IPS-18c (cell line): ENCODE results near the gene AKT3.
"Not testable (repeated sequence)": the region's sequence is repeated elsewhere in the genome, so short reads cannot be mapped to it uniquely, and the experiment has no call there.

ENCODE experiments used
- H3K4me3 ChIP-seq: 2 replicates; pipeline ENCODE4 v1.7.0; 2013; ENCODE audit warnings: low read depth, mild to moderate bottlenecking, low read length, moderate library complexity; ENCODE audit not compliant: insufficient read depth
- H3K9me3 ChIP-seq: one replicate; pipeline ENCODE4 v1.6.1; 2013; ENCODE audit warnings: mild to moderate bottlenecking, low read length, moderate library complexity; ENCODE audit not compliant: control insufficient read depth, insufficient read depth

AKT3 gene

GRCh38 chr1:243701872-243702271 lies 148.2 kb downstream of the AKT3 start:
- Histone ChIP-seq H3K9me3 (no peaks in the 10 kb centered on the region), H3K4me3 (no peak overlapping the region)

- Histone ChIP-seq H3K9me3 (no peaks in the 10 kb centered on the region), H3K4me3 (no peak overlapping the region)
These were observed 156.2 kb downstream of the AKT3 start for GRCh38 chr1:243693800-243694199.

GRCh38 chr1:243686159-243686558 lies 163.9 kb downstream of the AKT3 start:
- Histone ChIP-seq H3K4me3 (no peak overlapping the region), H3K9me3 (no peaks in the 10 kb centered on the region)

GRCh38 chr1:243680860-243681259 lies 169.2 kb downstream of the AKT3 start:
- Histone ChIP-seq H3K9me3 (no peaks in the 10 kb centered on the region), H3K4me3 (no peak overlapping the region)

- Histone ChIP-seq H3K9me3 (no peaks in the 10 kb centered on the region), H3K4me3 (no peak overlapping the region)
These were observed 177.4 kb downstream of the AKT3 start for GRCh38 chr1:243672539-243673074.

GRCh38 chr1:243667591-243667990 lies 182.5 kb downstream of the AKT3 start:
- H3K4me3 ChIP-seq: no peak overlapping the region
- no peaks in the 10 kb centered on the region for H3K9me3 ChIP-seq

- Histone ChIP-seq H3K9me3 (no peaks in the 10 kb centered on the region), H3K4me3 (no peak overlapping the region)
These were observed 182.9 kb downstream of the AKT3 start for GRCh38 chr1:243667133-243667532.

GRCh38 chr1:243663651-243664050 lies 186.4 kb downstream of the AKT3 start:
- no peaks in the 10 kb centered on the region for H3K9me3 ChIP-seq
- no peak overlapping the region for H3K4me3 ChIP-seq

- not testable (repeated sequence) for H3K4me3 ChIP-seq, H3K9me3 ChIP-seq
These were observed 187.9 kb downstream of the AKT3 start for GRCh38 chr1:243662169-243662568.

GRCh38 chr1:243658594-243659105 lies 191.4 kb downstream of the AKT3 start:
- Histone ChIP-seq H3K4me3 (no peak overlapping the region), H3K9me3 (no peaks in the 10 kb centered on the region)

- no peaks in the 10 kb centered on the region for H3K9me3 ChIP-seq
- no peak overlapping the region for H3K4me3 ChIP-seq
These were observed 192.2 kb downstream of the AKT3 start for GRCh38 chr1:243657793-243658192.

- H3K4me3 ChIP-seq, H3K9me3 ChIP-seq: not testable (repeated sequence)
These were observed 200.5 kb downstream of the AKT3 start for GRCh38 chr1:243649530-243649929.

- no peaks in the 10 kb centered on the region for H3K9me3 ChIP-seq
- no peak overlapping the region for H3K4me3 ChIP-seq
These were observed 203.2 kb downstream of the AKT3 start for GRCh38 chr1:243646841-243647240.

GRCh38 chr1:243645281-243645680 lies 204.8 kb downstream of the AKT3 start:
- H3K4me3 ChIP-seq: no peak overlapping the region
- H3K9me3 ChIP-seq: no peaks in the 10 kb centered on the region

GRCh38 chr1:243642936-243643335 lies 207.1 kb downstream of the AKT3 start:
- H3K4me3 ChIP-seq: no peak overlapping the region
- H3K9me3 ChIP-seq: no peaks in the 10 kb centered on the region

- no peaks in the 10 kb centered on the region for H3K9me3 ChIP-seq
- H3K4me3 ChIP-seq: no peak overlapping the region
These were observed 210.9 kb downstream of the AKT3 start for GRCh38 chr1:243639027-243639658.

GRCh38 chr1:243638186-243638585 lies 211.9 kb downstream of the AKT3 start:
- H3K9me3 ChIP-seq: no peaks in the 10 kb centered on the region
- no peak overlapping the region for H3K4me3 ChIP-seq

GRCh38 chr1:243628476-243628907 lies 221.6 kb downstream of the AKT3 start:
- H3K4me3 ChIP-seq: no peak overlapping the region
- H3K9me3 ChIP-seq: no peaks in the 10 kb centered on the region

- Histone ChIP-seq H3K4me3 (no peak overlapping the region), H3K9me3 (no peaks in the 10 kb centered on the region)
These were observed 226.2 kb downstream of the AKT3 start for GRCh38 chr1:243623841-243624240.
